HG03139 (cell line): Measurements from ENCODE around the gene CHMP4B.
"Not testable (repeated sequence)": the region's sequence is repeated elsewhere in the genome, so short reads cannot be mapped to it uniquely, and the experiment has no call there.

Source experiments
- ATAC-seq: cut with Tn5 transposase; IDR thresholded peaks from one replicate; pipeline ENCODE4 v1.9.1; 2021; ENCODE audit not compliant: unreplicated experiment

The CHMP4B gene

DNA sequence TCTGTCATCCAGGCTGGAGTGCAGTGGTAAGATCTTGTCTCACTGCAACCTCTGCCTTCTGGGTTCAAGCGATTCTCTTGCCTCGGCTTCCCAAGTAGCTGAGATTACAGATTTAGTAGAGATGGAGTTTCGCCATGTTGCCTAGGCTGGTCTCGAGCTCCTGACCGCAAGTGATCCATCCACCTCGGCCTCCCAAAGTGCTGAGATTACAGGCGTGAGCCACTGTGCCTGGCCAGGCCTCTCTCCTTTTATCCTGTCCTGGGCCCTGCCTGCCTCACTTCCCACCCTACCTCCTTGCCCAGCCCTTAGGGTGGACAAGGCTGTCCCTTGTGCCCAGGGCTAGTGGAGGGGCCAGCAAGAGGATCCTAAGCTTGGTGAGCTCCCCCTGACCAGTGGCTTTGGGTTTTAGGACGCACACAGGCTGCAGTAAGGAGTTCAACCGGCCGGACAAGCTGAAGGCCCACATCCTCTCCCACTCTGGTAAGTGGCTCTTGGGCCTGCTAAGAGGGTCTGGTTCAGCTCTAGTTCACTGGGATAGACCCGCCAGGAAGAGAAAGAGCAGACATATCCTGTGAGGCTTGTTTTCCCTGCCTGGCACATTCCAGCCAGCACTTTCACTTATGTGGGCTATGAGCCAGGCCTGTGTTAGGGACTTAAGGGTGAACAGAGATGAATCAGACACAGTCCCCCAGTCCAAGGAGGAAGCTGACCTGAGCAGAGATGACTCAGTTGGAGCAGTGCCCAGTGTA is 21.9 kb upstream of the CHMP4B start:
- ATAC-seq: no peak

DNA sequence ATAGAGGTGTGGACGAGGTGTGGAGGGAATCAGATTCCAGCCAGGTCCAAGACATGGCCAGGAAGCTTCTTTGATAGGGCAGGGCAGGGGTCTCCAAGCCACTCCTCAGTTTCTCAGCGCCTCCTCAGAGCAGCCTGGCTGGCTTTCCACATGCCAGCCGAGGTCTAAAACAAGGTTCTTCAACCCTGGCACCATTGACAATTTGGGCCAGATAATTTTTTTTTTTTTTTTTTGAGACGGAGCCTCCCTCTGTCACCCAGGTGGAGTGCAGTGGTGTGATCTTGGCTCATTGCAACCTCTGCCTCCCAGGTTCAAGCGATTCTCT is 21.3 kb upstream of the CHMP4B start:
- ATAC-seq: no peak

DNA sequence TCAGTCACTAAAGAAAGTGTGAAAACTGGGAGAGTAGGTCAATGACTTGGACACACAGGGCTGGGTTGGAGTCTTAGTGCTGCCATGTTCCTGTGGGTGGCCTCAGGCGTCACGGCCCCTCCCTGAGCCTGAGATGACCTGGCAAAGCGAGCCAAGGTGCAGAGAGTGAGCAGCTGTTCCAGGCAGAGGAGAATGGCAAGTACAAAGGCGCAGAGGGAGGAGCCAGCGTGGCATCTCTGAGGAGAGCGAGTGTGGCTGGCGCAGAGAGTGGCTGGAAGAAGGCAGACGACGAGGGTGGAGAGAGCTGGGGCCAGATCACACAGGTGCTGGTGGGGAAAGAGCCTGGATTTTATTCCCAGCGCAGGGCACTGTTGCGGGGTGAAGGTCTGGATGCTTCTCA is 20.6 kb upstream of the CHMP4B start:
- no peak for ATAC-seq

DNA sequence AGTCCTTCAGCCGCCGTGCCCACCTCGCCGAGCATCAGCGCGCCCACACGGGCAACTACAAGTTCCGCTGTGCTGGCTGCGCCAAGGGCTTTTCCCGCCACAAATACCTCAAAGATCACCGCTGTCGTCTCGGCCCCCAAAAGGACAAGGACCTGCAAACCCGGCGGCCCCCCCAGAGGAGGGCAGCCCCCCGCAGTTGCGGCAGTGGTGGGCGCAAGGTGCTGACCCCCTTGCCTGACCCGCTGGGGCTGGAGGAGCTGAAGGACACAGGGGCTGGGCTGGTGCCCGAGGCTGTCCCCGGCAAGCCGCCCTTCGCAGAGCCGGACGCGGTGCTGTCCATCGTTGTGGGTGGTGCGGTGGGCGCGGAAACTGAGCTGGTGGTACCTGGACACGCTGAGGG is 20.1 kb upstream of the CHMP4B start:
- no peak for ATAC-seq

DNA sequence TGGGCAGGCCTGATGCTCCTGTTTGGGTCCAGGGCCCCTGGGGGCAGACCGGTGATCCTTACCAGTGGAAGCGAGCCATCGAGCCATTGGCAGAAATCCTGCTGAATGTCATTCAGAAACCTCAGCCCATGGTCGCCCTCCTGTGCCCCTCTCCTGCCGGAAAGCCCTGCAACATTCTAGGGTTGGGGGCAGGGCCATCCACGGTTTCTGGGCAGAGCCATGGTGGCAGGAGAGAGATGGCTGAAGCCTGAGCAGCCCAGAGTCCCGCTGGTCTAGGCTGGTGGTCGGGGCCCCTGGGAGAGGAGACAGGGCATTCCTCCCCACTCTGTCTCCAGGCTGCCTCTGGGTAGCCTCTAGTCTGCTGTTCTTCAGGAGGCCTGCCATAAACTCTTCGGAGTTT is 19.6 kb upstream of the CHMP4B start:
- no peak for ATAC-seq

DNA sequence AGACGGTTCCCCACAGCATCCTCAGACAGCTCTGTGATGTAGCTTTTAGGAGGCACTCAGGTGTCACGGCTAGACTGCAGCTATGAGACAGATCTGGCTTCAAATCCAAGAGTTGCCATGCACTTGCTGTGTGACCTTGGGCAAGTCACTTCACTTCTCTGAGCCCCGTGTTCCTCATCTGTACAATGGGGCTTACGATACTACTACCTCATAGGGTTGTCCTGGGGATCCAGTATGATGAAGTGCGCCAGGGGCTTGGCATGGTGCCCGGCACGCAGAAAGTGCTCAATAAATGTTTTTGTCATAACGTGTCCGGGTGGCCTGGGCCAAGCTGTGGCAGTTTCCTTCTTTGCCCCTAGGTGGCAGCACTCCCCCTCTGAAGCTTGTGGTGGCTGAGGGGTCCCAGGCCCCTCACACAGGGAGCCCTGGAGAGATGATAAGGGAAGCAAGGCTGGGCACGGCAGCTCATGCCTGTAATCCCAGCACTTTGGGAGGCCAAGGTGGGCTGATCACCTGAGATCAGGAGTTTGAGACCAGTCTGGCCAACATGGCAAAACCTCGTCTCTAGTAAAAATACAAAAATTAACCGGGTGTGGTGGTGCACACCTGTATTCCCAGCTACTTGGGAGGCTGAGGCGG is 19.1 kb upstream of the CHMP4B start:
- ATAC-seq: no peak

DNA sequence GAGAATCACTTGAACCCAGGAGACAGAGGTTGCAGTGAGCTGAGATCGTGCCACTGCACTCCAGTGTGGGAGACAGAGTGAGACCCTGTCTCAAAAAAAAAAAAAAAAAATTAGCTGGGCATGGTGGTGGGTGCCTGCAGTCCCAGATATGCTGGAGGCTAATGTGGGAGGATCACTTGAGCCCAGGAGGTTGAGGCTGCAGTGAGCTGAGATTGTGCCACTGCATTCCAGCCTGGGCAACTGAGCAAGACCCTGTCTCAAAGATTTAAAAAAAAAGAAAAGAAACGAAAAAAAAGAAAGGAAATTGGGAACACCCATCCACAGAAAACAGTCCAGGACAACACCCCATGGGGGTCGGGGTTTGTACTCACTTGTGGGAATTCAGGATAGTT is 18.6 kb upstream of the CHMP4B start:
- not testable (repeated sequence) for ATAC-seq

DNA sequence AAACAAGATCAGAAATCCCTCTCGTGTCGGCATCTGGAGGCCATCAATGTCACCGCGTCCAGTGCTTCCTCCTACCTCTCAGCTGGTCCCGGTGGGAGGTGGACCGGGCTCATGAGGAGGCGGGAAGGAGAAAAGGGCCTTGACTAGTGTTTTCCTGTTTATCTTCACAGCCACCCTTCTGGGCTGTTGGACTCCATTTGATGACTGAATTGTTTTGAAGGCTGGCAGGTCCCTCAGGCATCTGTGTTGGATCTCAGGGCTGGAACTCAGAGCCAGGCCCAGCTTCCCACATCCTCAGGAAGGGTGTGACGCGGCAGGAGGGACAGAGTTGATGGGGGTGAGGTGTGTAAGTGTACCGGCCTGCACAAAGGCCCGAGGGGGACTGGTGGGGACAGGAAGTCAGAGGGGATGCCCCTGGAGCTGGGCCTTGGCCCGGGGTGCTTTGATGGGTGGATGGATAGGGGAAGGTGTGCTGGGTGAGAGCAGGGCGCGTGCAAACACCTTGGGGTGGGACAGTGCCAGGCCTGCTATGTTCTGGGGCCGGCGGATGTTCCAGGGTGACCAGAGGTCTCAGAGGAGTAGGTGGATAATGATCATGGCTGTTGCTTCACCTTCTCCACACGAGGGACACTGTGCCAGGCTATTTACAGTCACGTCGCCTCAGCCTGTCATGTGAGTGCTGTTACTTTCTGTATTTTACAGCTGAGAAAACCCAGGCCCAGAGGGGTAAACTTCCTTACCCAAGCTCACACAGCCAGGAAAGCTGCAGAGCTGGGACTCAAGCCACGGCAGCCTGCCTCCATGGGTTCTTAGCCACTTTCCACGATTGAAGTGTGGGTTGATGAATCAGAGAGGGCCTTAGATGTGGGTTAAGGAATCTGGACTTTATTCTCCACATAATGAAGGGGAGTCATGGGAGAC is 17.9 kb upstream of the CHMP4B start:
- no peak for ATAC-seq

DNA sequence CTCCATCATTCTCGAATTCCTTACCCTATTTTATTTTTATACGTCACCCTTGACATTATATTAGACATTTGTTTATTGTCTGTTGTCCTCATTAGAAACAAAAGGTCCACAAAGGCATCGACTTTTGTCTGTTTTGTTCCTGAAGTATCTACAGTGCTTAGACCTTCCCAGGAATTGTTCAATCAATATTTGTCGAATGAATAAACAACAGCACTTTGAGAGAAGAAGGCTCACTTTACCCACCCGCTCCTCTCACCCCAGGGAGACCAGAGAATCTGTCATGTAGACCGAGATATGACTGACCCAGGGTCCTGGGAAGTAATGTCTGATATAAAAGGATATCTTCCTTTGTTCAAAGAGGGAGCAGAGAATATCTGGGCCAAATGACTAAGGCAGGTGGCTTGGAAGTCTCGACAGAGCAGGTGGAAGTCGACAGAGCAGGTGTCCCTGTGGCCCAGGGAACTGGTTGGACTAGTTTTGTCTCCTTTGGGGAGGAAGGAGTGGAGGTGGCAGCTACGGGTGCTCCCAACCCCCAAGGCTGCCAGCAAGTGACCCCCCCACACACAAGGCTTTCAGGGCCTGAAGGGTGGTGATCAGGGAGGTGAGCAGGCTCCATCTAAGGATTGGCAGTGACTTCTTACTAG is 14.8 kb upstream of the CHMP4B start:
- no peak for ATAC-seq

DNA sequence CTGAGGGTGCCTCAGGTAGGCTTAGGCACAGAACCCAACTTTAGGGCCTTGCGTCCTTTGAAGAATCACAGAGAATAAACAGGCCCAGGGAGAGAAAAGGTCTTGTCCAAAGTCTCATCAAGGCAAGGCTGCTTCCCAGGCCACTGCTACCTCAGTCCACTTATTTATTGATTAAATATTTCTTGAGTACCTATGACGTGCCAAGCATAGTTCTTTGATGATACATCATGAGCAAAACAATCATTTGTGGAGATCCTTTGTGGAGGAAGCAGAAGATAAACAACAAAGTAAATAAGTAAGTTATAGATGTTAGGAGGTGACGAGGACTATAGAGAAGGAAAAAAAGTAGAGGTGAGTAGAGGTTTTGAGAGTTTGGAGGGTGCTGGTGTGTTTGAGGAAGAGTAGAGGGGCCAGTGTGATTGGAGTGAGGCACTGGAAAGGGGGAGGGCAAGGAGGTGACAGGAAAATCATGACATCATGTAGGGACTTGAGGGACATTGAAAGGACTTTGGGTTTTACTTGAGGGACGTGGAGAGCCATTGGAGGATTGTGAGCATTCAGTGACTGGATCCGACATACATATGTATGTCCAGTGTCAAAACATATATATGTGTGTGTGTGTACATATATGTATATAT is 14.1 kb upstream of the CHMP4B start:
- ATAC-seq: no peak

DNA sequence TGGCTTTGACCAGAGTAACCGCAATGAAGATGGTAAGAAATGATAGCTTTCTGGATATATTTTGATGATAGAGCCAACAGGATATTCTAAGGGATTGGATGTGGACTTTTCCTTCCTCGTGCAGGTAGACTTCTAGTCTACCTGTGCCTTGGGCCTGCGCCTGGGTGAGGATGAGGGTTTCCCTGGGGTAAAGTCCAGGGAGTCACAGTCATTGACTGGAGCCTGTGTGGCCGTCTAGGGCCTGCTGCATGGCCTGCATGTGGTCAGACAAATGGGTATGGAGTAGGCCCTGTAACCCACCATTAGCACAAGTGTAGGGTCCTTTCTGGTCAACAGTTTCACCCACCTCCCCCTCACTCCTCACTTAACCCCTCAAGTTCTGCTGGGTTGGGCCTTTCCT is 12.7 kb upstream of the CHMP4B start:
- no peak for ATAC-seq

DNA sequence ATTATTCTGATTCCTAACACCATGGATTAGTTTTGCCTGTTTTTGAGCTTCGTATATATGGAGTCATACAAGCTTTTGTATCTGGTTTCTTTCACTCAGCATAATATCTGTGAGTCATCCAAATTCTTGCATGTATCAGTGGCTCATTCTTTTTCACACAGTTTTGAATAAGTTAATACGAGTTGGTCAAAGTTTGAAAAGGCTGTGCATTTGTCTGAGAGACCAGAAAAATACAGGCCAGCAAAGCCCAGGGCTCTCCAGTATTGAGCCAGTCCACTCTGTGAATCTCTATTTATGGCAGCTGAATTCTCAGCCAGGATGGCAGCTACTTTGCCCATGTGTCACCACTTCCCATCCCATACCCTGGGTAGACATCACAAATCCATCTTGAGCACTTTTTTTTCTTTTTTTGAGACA is 7.2 kb upstream of the CHMP4B start:
- ATAC-seq: no peak

DNA sequence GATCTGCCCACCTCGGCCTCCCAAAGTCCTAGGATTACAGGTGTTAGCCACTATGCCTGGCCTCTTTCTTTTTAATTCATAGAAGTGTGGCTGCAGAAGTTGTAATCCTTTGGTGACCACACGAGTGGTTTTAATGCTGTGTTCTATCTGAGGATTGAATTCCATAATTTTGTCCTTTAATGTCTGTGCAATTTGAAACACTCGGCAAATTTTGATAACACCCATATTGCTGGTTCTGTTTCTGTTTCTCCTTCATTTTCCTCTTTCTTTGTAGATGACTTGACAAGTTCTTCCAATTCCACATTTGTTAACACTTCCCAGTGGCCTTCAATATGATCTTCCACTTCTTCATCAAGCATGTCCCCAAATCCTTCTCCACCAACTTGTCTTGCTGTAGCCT is 2.8 kb upstream of the CHMP4B start:
- ATAC-seq: no peak

DNA sequence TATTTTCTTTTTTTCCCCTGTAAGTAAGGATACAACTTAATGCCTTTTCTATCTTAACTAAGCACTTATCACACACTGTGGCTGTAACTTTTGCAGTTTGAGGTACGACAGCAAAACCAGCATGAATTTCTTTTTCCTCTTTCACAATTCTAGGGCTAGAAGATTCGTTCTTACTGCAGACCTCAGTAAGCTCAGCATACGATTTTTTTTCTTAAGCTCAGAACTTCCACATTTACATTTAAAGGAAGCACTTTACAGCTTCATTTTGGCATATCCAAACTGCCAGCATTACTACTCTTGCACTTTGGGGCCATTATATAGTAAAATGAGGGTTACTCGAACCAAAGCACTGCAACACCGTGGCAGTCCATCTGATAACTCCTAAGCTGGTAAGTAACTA is 889 bp upstream of the CHMP4B start:
- ATAC-seq: no peak

DNA sequence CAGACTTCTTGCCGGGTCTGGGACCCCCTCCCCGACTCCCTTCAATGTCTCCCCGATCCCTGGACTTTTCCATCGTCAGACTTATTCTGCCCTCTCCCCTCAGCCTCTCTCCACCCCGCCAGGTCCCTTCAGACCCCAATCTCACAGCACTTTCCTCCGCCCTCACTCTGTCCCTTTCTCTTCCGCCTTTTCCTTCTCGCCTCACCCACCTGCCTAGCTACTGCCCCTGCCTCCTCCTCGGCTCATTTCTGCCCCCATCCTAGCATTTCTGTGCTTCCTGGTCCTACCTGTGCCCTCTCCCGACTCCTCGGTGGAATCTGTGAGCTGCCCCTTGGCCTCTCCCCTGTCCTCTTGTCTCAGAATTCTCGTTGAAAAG is 616 bp downstream of the CHMP4B start:
- no peak for ATAC-seq

DNA sequence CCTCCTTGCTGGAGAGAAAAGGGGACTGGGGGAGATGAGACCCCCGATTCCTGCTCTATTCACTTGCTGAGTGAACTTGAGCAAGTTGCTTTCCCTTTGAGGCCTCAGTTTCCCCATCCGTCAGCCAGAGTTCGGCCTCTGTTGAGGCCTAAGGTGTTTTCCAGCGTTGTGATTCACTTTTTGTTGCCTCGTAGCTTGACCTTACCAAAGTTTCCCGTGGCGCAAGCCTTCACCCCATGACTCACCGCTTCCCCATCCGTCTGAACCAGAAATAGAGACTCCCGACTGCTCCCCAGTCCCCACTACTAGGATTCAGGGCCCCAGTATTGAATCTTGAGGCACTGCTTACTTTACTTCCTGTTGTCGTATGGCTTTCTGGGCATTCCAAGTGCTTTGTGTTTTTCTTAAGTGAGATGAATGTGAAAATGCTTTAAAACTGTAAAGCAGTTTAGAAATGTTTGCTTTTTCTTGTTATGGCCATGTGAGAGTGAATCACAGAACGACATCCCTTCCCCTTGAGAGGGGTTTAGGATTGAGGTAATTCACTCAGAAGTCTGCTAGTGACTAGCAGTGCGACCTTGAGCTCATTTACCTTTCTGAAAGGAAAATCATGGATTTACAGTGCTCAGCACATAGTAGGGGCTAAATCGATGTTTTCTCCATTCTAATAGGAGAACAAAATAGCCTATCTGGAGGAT is 1.2 kb downstream of the CHMP4B start:
- ATAC-seq: no peak

DNA sequence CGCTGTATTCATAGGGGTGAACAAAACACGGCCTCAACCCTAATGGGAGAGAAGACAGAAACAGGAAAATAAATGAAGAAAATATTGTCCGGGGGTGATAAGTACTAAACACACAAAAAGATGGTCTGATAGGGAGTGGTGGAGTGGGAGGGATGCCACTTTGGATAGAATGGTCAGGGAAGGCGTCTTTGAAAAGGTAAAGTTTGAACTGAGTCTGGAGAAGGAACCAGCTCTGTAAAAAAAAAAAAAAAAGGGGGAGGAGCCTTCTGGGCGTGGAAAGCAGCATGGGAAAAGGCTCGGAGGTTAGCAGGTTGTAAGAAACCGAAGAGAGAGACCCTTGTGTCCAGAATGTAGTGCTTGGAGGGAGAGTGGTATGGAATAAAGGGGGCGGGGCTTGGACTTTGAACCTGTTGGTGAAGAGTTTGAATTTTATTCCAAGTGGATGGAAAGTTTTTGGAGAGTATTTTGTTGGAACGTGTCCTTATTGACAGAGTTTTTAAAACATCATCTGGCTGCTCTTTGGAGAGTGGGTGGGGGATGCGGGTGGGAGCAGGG is 1.8 kb downstream of the CHMP4B start:
- no peak for ATAC-seq

DNA sequence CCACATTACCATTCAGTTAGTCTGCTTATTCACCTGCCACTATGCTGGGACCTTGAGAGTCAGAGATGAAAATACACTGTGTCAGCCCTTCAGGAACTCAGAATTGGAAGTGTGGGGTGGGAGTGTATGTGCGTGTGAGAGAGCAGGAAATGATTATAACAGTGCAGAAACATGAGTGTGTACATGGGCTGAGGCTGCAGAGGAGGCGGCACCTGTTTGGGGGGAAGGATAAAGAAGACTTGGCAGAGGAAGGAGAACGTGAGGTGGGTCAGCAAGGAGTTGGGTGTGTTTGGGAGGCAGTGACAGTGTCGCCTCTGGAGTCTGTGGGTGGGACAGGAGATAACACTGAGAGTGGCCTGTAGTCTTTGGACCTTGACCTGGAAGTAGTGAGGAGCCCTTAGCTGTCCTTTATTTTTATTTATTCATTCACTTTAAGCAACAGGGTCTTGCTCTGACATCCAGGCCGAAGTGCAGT is 3.1 kb downstream of the CHMP4B start:
- ATAC-seq: no peak

DNA sequence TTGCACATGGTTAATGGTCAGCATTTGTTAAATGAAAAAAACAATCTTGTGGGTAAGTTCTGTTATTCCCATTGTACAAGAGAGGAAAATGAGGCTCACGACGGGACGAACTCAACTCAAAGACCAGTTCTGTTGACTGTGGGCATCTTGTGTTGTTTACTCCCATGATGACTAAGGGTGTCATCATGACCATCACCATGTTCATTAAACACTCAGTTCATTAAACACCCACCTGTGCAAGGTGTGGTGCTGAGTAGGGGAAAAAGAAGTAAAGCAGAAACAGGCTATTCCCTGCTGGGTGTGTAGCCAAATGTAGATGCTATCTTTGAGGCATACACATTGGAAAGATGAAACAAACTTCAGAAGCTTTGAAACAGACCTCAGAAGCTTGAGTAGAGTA is 4.5 kb downstream of the CHMP4B start:
- ATAC-seq: no peak

DNA sequence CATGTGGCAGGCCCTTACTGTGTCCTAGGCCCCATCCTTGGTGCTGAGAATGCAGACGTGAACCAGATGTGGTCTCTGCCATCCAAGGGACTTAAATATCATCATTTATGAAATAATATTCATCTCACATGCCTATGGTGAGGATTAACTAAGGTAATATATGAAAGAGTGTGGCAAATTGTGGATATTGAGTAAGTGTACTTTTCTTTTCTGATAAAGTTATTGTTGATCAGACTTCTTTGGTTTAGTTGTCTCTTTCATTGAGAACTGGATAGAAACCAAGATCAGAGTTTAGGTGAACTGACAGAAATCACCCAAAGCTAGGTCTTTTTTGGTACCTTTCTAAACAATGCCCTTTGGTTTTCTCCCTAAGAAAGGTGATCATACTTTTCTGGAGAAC is 5.0 kb downstream of the CHMP4B start:
- no peak for ATAC-seq
